ENCODE data around the gene LRP1B.

Gene LRP1B

DNA sequence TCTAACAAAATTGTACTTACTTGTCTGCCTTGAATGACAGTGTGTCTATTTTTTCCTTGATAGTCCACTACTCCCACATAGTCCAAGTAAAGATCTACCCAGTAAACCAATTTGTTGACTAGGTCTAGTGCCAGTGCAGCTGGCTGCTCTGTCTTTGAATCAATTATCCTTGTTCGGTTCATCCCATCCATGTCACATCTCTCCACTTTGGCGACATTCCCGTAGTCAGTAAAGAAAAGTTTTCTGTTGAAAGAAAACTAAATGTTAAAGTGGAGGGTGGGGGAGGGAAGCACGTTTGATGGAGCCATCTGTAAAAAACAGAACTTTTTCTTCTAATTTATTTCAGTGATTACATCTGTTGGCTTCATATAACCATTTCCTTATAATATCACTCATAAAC, 1068.8 kb downstream of the LRP1B start:
- DNase-seq: no peak

DNA sequence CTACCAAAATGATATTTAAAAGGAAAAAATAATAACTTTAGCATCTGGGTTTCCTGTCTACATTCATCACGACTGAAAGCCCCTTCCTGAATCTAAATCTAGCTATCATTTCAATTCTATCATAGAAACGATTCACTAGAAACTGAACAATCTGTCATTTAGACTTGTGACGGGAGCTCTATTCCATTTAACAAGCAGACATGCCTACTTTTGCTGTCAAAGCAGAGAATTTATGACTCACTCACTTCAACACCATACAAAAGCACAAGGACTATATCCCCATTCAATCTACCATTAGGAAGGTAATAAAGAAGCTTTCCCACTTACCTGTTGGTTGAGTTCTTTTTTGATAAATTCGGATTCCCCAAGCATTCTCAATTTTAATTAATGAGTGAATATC, 1072.3 kb downstream of the LRP1B start:
- no peak for DNase-seq

DNA sequence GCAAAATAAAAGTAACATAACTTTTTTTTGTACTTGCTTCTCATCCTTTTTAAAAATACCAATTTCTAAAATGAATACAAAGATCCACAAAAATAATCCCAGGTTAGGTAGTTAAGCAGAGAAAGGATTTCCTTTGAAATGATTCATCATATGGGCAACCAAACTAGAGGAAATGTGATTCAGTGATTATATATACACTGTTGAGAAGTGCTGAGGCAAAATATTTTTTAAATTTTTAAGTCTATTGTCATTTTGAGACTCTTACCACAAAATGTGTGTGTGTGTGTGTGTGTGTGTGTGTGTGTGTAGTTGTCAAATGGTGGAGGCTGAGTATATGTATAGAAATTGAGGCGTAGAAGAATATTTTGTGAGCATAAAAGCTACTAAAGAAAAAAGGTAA, 1075.3 kb downstream of the LRP1B start:
- no peak for DNase-seq

DNA sequence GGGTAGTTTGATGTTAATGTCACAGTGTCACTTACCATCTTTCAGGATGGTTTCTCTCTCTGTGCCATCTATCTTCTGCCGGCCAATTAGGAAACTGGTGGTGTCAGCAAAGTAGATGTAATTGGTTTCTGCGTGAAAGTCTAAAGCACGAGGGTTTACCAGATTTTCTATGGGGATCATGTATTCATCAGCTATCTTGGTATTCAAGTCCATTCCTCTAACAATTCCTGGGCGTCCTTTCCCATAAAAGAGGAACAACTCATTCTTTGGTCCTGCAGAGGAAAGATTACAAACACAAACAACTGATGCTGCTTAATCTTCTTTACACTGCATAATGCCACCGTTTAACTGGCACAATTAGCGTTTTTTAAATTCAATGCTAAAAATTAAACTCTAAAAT, 1081.9 kb downstream of the LRP1B start:
- no peak for DNase-seq

DNA sequence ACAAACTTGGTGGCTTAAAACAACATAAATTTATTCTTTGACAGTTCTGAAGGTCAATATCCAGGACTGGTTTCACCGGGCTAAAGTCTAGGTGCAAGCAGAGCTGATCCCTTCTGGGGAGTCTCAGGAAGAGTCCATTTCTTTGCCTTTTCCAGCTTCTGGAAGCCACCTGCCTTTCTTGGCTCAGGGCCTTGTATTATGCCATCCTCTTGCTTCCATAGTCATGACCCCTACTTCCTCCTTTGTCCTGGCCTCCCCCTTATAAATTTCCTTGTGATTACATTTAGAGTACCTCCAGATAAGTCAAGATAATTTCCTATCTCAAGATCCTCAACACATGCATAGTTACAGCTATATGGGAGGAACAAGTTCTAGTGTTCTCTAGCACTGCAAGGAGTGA, 1089.5 kb downstream of the LRP1B start:
- no peak for DNase-seq

DNA sequence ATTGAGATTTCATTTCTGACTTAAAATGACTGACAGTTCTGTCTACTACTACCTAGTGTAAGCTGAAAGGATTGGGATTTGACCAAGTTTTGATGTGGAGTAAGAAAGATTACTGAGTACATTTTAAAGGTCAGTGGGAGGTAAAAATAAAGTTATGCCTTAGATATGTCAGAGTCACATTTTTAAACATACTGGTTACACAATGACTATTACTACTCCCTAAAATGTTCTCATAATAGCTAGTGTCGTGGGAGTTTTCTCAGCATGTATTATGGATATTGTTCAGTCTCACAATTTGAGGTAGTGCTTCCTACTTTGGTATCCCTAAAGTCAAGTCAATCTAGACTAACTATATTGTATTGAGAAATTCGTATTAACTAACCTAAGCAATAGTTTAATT, 1092.5 kb downstream of the LRP1B start:
- no peak for DNase-seq

DNA sequence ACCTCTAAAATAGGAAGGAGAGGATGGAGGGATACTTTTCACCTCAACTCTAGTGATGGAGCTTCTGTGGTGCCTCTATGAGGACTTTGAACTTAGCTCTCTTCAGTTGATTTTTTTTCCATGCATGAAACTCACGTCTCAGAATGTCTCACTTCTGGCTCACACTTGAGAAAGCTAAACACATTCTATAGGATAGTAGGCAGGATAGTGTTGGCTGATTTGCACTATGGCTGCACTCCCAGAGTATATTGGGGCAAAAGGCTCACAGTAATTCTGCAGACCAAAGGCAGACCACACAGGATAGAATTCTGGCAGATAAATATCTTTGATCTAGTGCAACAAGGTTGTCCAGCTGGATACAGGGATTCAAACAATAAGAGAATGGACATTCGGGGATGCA, 1093.5 kb downstream of the LRP1B start:
- no peak for DNase-seq

DNA sequence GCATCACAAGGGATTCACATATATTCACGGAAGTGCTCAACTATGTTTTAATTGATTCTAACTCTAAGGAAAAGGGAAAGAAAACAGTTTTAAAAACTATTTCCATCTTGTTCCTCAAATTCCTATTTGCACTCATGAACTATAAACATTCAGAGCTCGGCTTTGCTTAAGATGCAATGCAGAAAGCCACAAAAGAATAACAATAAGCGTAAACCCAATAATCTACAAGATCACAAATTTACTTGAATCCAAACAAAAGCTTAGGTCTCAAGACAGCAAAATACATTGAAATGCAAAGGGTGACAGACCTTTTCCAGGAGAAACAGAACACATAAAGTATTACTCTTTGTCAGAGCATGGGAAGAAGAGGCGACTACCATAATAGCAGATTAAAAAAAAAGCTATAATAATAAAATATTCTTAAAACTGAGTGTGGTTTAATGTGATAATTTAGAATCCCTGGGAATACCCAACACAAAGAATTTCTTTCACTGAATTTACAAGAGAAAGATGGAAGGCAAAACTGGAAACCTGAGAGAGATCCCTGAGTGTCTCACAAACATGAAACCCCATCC, 1094.9 kb downstream of the LRP1B start:
- no peak for DNase-seq

DNA sequence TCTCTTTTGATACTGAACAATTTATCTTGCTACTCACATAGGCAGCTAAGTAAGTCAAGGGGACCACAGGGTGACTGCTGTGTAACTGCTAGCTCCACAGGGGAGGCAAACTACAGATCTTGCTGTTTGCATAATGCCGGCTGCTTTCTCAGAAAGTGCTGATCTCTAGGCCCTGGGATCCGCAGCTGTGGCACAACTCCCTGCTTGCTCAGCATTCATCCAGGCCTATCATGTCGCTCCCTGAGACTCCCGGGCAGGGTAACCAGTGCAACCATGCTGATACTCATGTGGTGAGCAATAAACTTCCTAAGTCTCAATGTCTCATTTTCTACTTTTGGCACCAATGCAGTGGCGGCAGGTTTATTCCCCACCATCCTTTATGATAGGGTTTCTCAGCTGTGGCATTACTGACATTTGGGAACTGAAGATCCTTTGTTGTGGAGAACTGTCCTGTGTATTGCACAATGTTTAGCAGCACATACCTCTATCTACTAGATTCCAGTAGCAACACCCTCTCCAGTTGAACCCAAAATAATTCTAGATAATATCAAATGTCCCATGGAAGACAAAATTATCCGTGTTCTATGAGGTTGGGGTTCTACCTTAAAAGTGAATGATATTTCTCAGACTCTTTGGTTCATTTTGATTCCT, 1101.3 kb downstream of the LRP1B start:
- DNase-seq: no peak

DNA sequence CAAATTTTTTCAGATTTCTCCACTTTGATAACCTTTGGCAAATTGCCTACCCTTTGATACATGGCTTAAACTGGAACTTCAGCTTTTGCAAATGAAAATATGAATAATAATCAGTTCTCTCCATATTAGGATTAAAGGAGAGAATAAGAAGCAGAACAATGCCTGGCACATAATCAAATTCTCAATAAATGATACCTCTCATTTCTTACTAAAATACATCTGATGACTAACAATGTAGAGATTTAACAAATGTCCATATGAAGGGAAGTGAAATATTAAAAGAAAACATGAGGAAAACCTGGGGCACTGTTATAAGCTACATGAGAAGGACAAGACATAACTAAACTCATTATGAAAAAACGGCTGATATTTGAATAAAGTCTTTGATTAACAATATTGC, 1103.6 kb downstream of the LRP1B start:
- no peak for DNase-seq

DNA sequence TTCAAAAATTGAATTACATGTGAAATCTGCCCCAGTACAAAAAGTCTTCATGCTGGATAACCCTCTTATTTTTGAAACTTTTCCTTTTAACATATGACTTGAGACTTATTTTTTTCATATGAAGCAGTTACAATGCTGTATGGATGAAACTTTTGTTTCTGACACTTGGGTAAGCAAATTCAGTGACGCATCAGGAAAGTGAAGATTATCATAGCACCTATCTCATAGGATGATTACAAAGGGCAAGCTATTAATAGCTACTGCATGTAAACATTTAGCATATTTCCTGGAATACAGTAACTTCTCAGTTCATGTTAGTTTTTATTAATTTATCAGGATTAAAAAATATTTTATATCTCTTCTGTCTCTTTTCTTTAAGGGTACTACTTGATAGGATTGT, 1109.2 kb downstream of the LRP1B start:
- no peak for DNase-seq

DNA sequence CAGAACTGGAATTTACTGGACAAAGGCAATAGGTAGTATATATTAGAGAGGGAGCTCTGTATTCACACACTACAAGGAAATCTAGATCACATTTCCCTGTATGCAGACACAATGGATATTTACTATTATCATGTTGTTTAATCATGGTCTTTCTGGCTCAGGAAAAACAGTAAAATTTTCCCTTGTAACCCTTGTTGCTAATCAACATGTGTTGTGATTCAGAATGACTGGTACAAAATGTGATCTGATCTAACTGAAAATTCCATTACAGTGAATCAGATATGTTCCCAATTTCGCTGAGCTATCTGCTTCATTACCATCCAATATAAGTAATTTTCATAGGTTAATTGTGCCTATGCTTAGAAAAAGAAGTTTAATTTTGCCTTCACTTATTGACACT, 1109.7 kb downstream of the LRP1B start:
- no peak for DNase-seq

DNA sequence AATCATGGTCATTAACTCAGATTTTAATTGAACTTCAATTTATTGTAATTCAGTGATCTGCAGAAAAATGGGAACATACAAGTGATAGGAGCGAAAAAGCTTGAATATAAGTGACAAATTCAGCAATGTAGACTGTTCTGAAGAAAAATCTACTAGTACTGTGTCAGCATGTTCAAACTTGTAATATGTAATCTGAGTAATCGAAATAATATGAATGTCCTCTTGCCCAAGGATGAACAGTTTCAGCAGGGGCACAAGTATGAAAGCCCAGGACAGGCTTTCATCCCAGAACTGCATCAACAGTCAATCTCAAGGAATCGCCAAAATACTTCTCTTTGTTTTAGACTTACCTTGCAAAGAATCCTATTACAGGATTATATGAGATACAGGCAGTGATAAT, 1110.5 kb downstream of the LRP1B start:
- DNase-seq: no peak

DNA sequence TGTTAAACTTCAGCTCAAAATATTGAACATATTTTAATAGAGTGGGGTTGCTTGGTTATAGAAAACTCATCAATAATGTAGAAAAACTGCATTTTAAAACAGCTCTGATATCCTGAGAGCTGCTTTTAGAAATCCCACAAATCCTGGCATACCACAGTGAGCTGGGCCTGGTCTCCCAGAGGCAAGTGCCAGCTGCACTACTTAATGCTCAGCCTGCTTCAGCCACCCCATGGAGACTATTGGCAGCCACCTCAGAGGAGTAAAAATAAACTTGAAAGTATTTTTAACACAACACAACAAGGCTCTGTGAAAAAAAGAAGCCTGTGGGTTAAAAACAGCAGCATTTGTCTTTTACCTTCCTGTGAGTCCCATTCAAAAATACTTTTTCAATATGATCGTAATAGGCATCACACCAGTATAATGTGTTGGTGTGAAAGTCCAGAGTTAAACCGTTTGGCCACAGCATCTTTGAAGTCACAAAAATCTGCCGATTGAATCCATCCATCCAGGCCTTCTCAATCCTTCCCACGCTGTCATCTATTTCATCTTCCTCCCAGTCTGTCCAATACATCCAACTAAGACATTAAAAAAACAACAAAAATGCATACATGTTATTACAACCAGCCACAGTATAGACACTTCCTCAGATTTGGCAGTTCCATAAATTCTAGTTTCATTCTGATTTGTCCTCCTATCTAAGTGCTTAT, 1115.3 kb downstream of the LRP1B start:
- DNase-seq: no peak

DNA sequence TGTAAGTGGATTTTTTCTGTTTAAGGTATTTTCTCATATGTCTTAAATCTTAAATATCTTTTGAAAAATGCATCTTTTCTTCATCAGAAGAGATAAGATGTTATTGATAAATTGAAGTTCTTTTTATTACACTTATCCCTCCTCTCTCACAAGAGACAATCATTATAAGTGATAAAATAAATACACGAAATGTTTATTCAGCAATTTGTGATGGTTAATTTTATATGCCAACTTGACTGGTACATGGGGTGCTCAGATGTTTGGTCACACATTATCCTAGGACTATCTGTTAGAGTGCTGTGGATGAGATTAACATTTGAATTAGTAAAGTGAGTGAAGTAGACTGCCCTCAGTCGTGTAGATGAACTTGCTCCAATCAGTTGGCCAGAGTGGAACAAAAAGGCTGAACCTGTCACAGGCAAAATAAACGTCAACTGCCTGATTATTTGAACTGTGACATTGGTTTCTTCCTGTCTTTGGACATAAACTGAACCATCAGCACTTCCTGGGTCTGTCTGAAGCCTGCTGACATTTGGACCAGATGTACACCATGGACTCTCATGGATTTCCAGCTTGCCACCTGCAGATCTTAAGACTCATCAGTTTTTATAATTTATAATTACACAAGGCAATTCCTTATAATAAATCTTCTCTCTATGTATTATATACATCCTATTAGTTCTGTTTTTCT, 1126.7 kb downstream of the LRP1B start:
- DNase-seq: no peak

DNA sequence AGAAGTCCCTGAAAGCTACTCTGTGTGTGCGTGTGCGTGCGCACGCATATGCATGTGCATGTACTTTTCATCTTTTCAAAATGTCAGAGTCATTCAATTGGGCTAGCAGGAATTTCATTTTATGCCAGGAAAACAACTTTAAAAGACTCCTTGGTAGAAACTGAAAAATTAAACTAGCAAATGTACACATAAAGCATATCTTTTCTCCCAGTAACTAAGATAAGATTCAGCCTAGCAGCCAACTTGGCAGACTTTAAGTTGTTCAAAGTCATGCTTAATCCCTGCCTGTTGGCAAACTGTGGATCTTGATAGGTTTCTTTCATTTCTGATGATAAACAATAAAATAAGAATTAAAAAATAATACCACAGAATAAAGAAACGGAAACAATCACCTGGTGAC, 1129.1 kb downstream of the LRP1B start:
- no peak for DNase-seq

DNA sequence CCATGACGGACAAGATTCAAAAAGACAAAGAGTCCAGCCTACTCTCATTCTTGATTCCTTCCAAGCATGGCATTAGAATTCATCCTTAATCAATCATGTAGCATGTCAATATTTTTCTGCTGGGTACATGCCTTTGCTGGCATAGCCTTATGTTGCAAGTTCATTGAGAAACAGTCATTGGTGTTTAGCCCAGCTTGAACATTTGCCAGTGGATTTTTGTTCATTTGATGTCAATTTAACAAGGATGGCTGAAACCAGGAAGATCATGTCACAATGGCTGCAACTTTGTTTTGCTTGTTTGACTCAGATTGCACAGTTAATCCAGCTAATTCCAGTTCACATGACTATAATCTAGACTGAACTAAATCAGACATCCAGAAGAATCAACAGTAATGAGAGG, 1132.2 kb downstream of the LRP1B start:
- DNase-seq: no peak

DNA sequence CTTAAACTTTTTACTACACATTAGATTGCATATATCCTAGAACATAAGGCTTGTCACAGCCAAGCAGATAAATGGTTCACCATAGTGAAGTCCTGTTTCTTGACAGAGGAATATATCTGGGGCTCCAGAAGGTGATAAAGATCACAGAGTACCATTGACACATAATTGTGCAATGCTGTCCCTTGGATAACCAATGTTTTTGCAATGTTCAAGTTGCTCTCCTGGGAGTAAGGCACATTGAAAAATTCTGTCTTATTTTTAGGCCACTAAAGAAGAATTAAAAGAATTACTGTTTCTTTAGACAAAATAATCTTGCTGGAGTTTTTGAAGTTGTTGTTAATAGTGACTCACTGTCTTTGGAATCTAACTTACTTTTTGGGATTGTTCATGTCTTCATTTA, 1132.8 kb downstream of the LRP1B start:
- no peak for DNase-seq

DNA sequence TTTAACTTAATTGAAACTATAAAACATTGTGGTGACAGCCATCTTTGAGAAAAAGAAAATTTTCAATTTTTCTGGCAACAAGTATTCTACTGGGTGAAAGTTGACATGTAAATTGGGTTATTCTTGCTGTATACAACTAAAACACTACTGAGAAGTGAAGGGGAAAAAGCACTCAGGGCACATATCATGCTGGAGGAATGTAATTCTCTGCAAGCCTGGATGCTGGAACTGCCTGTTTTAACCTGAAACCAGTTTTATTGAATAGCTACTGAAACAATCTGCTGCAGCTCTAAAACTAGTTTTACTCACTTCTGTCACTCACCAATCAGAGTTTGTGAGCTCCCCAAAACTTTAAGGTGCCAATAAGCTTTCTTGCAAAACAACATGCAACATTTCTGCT, 1136.0 kb downstream of the LRP1B start:
- DNase-seq: no peak

DNA sequence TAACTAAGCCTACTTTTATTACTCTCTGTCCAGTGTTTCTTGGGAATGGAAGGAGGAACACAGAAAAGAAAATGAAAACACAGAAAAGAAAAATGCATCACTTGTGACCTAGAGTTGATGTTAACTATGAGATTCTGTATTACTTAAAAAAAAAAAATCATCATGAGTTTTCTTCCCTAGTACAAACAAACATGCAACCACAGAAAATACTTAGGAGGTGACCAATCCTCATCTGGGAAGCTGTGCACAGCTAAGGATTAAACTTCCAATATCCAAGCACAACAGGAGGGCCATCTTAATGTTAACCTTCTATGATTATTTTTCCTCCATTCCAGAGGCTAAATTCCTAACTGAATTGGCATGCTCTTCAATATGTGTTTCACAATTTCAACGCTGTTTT, 1140.4 kb downstream of the LRP1B start:
- DNase-seq: no peak

DNA sequence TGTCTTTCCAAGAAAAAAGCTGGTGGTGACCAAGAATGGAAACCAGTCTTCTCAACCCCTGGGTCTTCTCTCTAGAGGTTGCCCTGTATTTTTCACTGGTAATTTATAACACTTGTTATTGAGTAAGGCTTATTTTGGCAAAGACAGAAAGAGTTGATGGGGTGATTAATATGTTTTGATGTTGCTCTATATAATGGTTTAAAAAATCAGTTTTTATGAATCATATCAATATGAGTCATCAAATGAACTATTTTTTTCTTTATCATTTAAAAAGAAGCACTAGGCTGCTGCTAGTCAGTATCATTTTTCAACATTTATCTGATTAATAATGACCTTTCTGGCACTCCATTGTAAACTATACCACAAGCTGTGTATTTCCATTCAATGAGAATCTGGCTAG, 1142.2 kb downstream of the LRP1B start:
- no peak for DNase-seq

DNA sequence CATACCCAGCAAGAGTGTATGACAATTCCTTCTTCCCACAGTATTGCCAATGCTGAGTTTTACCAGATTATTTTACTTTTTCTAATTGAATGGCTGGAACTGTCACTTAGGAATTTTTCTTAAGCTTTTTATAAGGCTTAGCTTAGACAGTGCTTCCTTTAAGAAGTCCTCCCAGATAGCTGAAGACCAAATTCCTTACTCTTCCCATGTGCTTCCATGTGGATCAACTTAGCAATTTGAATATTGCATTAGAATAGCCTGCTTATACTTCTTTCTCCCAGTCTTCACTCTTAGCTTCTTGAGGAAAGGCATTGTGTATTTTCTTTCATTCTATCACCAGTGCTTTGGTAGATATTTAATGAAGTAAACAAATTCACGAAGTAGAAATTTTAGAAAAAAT, 1144.4 kb downstream of the LRP1B start:
- DNase-seq: no peak

DNA sequence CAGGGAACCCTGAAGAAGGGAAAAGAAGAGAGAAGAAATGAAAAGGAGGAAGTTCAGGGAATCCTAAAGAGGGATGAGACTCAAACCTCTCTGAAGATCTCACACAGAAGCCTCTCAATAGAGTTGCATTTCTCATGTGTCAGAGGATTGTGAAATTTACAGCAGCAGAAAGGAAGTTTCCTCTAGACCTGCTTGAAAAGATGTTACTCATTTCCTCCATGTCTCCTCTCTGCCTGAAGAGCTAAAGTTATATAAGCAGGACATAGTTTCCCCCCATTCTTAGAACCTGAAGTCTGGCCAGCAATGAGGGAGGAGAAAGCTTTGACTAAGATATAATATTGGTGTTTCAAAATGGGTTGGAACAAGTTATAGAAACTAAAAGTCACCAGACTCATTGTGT, 1155.6 kb downstream of the LRP1B start:
- DNase-seq: no peak

DNA sequence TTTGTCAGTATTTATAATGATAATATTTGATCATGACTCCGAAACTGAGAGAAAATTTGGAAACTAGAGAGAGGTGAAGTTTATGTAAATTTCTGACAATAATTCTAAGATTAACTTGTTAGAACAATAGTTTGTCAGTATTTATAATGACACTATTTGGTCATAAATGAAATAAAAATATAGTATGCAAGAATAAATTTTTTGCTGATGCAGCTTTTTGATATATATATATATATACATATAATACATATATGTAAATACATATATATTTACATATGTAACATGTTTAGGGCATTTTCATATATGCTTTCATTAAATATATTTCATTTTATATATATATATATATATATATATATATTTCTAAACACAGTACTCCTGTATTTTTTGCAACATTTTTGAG, 1158.1 kb downstream of the LRP1B start:
- DNase-seq: no peak

Measured in activated T-cell treated with anti-CD3 and anti-CD28 coated beads, Interleukin-2, amount 50 U/mL, for 48 hours (primary cell).